ENCODE measurements around the gene ATP6V1F. TPM values are rescaled to one million over a fixed set of nuclear protein-coding genes. Genes with fewer than 3 reads are reported as not detected.

ATP6V1F gene
- total and polyA plus RNA-seq, 11 donors, result 91.6 to 198 (median 122) TPM

GRCh38 chr7:128838109-128838779, 24.4 kb upstream of the ATP6V1F start:
- DNase-seq, result peak in 3 of 5 donors; percentile 10 to 62 (median 34)
- H3K4me1 ChIP-seq, result peaks cover 0 to 63% (median 26%) of the 10 kb centered on the region in 12 donors

GRCh38 chr7:128838981-128839731, 23.5 kb upstream of the ATP6V1F start:
- no peaks in the 10 kb centered on the region for H3K27me3 ChIP-seq
- peak overlapping the region in 10 of 12 donors; percentile 10 to 98 (median 56) for H3K27ac ChIP-seq
- intact Hi-C loops (cut with DNase I), result no loop called here
- H3K9me3 ChIP-seq, result no peaks in the 10 kb centered on the region
- no peak for TF ChIP-seq POLR2A (IDR thresholded peaks at IDR 0.05)
- TF ChIP-seq CTCF (IDR thresholded peaks at IDR 0.05), result no peak
- H3K4me3 ChIP-seq, result no peak overlapping the region
- peaks cover 0 to 97% (median 92%) of the 10 kb centered on the region in 9 donors for H3K36me3 ChIP-seq
- H3K4me1 ChIP-seq, result peaks cover 0 to 54% (median 21%) of the 10 kb centered on the region in 12 donors
- ATAC-seq, result peak in 1 of 4 donors; percentile 0
- 68 to 75% (median 74%) methylated on average over 7 to 17 of the region's 17 CpGs for WGBS, 4 donors
- peak in 3 of 5 donors; percentile 10 to 61 (median 34) for DNase-seq

More at GRCh38 chr7:128838109-128838779, 24.4 kb upstream of the ATP6V1F start:
- ATAC-seq, result no peak
- no peak overlapping the region for H3K4me3 ChIP-seq
- intact Hi-C loops (cut with DNase I), result no loop called here
- WGBS, 4 donors, result 89 to 91% (median 90%) methylated on average over 13 to 22 of the region's 22 CpGs
- H3K27ac ChIP-seq, result peak overlapping the region in 10 of 12 donors; percentile 10 to 98 (median 58)
- no peaks in the 10 kb centered on the region for H3K27me3 ChIP-seq
- TF ChIP-seq CTCF (IDR thresholded peaks at IDR 0.05) (no peak), POLR2A (IDR thresholded peaks at IDR 0.05) (no peak)
- no peaks in the 10 kb centered on the region for H3K9me3 ChIP-seq
- peaks cover 0 to 88% (median 83%) of the 10 kb centered on the region in 9 donors for H3K36me3 ChIP-seq

- TF ChIP-seq POLR2A (IDR thresholded peaks at IDR 0.05), result no peak
- no peak for TF ChIP-seq CTCF (IDR thresholded peaks at IDR 0.05)
- H3K27ac ChIP-seq, result peak overlapping the region in 9 of 12 donors; percentile 1 to 98 (median 54)
- intact Hi-C loops (cut with DNase I), result no loop called here
Measured at GRCh38 chr7:128839751-128840177, 22.9 kb upstream of the ATP6V1F start.

More at GRCh38 chr7:128839751-128840177, 22.9 kb upstream of the ATP6V1F start:
- Histone ChIP-seq H3K4me3 (no peak overlapping the region), H3K9me3 (no peaks in the 10 kb centered on the region), H3K36me3 (peaks cover 0 to 100% (median 97%) of the 10 kb centered on the region in 9 donors), H3K27me3 (no peaks in the 10 kb centered on the region), H3K4me1 (peaks cover 0 to 48% (median 18%) of the 10 kb centered on the region in 12 donors)
- ATAC-seq (no peak), DNase-seq (peak in 3 of 5 donors; percentile 5 to 29 (median 25))
- 64 to 79% (median 76%) methylated on average over 5 to 13 of the region's 13 CpGs for WGBS, 4 donors
